Tibial nerve (tissue), 3 donors: ENCODE results near the gene STARD8.

Experiments used
- CTCF ChIP-seq, 5 experiments: fragments of 200-600 bp in 3 of 5; fragments of 450-650 bp in 2 of 5; sonication (generic) in 3 of 5; IDR thresholded peaks; one replicate each; pipeline ENCODE4 v1.5.1; 2016 to 2019; ENCODE audit warnings: antibody characterized with exemption in 5 of 5, mild to moderate bottlenecking in 3 of 5, moderate library complexity in 2 of 5
- POLR2A ChIP-seq, 2 donors: fragments of 450-650 bp; IDR thresholded peaks; one replicate each; pipeline ENCODE4 v1.6.1; 2017; ENCODE audit warnings: antibody characterized with exemption in 2 of 2, mild to moderate bottlenecking in 2 of 2, moderate library complexity in 2 of 2

DNA sequence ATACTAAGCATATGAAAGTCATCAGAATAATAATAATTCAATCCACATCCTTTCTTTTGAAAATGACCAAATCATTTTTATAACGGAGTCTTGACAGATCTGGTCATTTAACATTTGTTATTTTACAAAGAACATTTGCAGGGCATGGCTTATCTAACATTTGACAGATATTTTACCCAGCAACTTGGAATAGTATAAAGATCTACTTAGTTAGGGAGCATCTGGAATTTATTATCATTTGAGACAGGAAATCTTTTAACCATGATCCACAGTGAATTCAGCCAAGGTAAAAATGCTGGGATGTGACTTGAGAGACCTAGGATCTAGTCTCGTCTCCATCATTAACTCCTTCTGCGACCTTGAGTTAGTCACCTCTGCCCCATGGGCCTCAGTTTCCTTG is 22.4 kb downstream of the STARD8 start:
- TF ChIP-seq CTCF (IDR thresholded peaks at IDR 0.05) = no peak
- no peak for TF ChIP-seq POLR2A (IDR thresholded peaks at IDR 0.05)
